ENCODE data around the gene ZNF154. TPM values are rescaled to one million over a fixed set of nuclear protein-coding genes. Genes with fewer than 3 reads are reported as not detected.

ZNF154 gene
- total RNA-seq, 1 experiment from 2014 or later, result 20.0 TPM

DNA sequence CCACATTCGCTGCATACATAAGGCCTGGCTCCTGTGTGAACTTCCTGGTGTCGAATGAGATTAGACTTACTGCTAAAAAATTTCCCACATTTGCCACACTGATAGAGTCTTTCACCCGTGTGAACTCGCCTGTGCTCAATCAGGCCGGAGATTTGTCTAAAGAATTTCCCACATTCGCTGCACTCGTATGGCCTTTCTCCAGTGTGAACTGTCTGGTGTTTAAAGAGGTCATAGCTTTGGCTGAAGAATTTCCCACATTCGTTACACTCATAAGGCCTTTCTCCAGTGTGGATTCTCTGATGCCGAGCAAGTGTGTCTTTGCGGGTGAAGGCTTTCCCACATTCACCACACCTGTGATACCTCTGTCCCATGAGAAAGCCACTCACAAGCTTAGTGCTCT, 11.9 kb upstream of the ZNF154 start (continued):
- TF ChIP-seq, protein P1, sequence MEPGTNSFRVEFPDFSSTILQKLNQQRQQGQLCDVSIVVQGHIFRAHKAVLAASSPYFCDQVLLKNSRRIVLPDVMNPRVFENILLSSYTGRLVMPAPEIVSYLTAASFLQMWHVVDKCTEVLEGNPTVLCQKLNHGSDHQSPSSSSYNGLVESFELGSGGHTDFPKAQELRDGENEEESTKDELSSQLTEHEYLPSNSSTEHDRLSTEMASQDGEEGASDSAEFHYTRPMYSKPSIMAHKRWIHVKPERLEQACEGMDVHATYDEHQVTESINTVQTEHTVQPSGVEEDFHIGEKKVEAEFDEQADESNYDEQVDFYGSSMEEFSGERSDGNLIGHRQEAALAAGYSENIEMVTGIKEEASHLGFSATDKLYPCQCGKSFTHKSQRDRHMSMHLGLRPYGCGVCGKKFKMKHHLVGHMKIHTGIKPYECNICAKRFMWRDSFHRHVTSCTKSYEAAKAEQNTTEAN (CRISPR knock-in tag; IDR thresholded peaks at IDR 0.05), result no peak
- no peak for TF ChIP-seq ZNF121 (CRISPR knock-in tag; IDR thresholded peaks at IDR 0.05)
- TF ChIP-seq, protein P2, sequence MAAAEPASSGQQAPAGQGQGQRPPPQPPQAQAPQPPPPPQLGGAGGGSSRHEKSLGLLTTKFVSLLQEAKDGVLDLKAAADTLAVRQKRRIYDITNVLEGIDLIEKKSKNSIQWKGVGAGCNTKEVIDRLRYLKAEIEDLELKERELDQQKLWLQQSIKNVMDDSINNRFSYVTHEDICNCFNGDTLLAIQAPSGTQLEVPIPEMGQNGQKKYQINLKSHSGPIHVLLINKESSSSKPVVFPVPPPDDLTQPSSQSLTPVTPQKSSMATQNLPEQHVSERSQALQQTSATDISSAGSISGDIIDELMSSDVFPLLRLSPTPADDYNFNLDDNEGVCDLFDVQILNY (CRISPR knock-in tag; IDR thresholded peaks at IDR 0.05), result no peak
- no peak for TF ChIP-seq RELA (CRISPR knock-in tag; IDR thresholded peaks at IDR 0.05; ENCODE audit: borderline replicate concordance)
- TF ChIP-seq, protein P3, sequence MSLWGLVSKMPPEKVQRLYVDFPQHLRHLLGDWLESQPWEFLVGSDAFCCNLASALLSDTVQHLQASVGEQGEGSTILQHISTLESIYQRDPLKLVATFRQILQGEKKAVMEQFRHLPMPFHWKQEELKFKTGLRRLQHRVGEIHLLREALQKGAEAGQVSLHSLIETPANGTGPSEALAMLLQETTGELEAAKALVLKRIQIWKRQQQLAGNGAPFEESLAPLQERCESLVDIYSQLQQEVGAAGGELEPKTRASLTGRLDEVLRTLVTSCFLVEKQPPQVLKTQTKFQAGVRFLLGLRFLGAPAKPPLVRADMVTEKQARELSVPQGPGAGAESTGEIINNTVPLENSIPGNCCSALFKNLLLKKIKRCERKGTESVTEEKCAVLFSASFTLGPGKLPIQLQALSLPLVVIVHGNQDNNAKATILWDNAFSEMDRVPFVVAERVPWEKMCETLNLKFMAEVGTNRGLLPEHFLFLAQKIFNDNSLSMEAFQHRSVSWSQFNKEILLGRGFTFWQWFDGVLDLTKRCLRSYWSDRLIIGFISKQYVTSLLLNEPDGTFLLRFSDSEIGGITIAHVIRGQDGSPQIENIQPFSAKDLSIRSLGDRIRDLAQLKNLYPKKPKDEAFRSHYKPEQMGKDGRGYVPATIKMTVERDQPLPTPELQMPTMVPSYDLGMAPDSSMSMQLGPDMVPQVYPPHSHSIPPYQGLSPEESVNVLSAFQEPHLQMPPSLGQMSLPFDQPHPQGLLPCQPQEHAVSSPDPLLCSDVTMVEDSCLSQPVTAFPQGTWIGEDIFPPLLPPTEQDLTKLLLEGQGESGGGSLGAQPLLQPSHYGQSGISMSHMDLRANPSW (CRISPR knock-in tag; conservative IDR thresholded peaks at IDR 0.05; ENCODE audit: low read depth), result no peak
- TF ChIP-seq, protein P4, sequence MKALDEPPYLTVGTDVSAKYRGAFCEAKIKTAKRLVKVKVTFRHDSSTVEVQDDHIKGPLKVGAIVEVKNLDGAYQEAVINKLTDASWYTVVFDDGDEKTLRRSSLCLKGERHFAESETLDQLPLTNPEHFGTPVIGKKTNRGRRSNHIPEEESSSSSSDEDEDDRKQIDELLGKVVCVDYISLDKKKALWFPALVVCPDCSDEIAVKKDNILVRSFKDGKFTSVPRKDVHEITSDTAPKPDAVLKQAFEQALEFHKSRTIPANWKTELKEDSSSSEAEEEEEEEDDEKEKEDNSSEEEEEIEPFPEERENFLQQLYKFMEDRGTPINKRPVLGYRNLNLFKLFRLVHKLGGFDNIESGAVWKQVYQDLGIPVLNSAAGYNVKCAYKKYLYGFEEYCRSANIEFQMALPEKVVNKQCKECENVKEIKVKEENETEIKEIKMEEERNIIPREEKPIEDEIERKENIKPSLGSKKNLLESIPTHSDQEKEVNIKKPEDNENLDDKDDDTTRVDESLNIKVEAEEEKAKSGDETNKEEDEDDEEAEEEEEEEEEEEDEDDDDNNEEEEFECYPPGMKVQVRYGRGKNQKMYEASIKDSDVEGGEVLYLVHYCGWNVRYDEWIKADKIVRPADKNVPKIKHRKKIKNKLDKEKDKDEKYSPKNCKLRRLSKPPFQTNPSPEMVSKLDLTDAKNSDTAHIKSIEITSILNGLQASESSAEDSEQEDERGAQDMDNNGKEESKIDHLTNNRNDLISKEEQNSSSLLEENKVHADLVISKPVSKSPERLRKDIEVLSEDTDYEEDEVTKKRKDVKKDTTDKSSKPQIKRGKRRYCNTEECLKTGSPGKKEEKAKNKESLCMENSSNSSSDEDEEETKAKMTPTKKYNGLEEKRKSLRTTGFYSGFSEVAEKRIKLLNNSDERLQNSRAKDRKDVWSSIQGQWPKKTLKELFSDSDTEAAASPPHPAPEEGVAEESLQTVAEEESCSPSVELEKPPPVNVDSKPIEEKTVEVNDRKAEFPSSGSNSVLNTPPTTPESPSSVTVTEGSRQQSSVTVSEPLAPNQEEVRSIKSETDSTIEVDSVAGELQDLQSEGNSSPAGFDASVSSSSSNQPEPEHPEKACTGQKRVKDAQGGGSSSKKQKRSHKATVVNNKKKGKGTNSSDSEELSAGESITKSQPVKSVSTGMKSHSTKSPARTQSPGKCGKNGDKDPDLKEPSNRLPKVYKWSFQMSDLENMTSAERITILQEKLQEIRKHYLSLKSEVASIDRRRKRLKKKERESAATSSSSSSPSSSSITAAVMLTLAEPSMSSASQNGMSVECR (CRISPR knock-in tag; IDR thresholded peaks at IDR 0.05; ENCODE audit: borderline replicate concordance), result no peak
- no peak for TF ChIP-seq GRHL2 (CRISPR knock-in tag; IDR thresholded peaks at IDR 0.05; ENCODE audit: insufficient replicate concordance, severe bottlenecking)

- no peak for DNase-seq (ENCODE audit: low spot score)
- Mint-ChIP-seq H3K4me3 (no peak overlapping the region), H3K36me3 (peaks cover 36% of the 10 kb centered on the region), H3K27me3 (ENCODE audit: low read depth) (peaks cover 18% of the 10 kb centered on the region; the same call in 1 of the 2 replicates), H3K9me3 (peaks cover 9% of the 10 kb centered on the region; the same call in 1 of the 2 replicates), H3K4me1 (peaks cover 14% of the 10 kb centered on the region), H3K27ac (peak overlapping the region; percentile 62; the same call in 1 of the 2 replicates)
- CTCF ChIA-PET, result interaction anchor here (1.1 kb wide), 1 partner anchor 38 kb away, joined by 6 read pairs; the partner anchor contains the start of gene ZNF551
- POLR2A ChIA-PET, result no interaction called here
- ATAC-seq, result peak; percentile 67
- TF ChIP-seq, protein P4 (CRISPR knock-in tag; IDR thresholded peaks at IDR 0.05; ENCODE audit: borderline replicate concordance), result no peak
- TF ChIP-seq ZNF121 (CRISPR knock-in tag; IDR thresholded peaks at IDR 0.05), result no peak
- TF ChIP-seq ZNF263 (CRISPR knock-in tag; IDR thresholded peaks at IDR 0.05; ENCODE audit: low read depth), result no peak
- TF ChIP-seq E2F4 (CRISPR knock-in tag; IDR thresholded peaks at IDR 0.05; ENCODE audit: borderline replicate concordance, low read depth), result no peak
- no peak for TF ChIP-seq E2F1 (CRISPR knock-in tag; IDR thresholded peaks at IDR 0.05)
- no peak for TF ChIP-seq ZNF671 (CRISPR knock-in tag; IDR thresholded peaks at IDR 0.05)
- no peak for TF ChIP-seq RORB (CRISPR knock-in tag; IDR thresholded peaks at IDR 0.05)
- no peak for TF ChIP-seq NR3C1 (CRISPR knock-in tag; conservative IDR thresholded peaks at IDR 0.05; ENCODE audit: low read depth)
- TF ChIP-seq NR1H2 (CRISPR knock-in tag; IDR thresholded peaks at IDR 0.05), result no peak
- no peak for TF ChIP-seq ZNF219 (CRISPR knock-in tag; IDR thresholded peaks at IDR 0.05; ENCODE audit: borderline replicate concordance)
- no peak for TF ChIP-seq ESRRA (CRISPR knock-in tag; IDR thresholded peaks at IDR 0.05; ENCODE audit: borderline replicate concordance)
- no peak for TF ChIP-seq FOXK1 (CRISPR knock-in tag; IDR thresholded peaks at IDR 0.05)
- no peak for TF ChIP-seq ZNF423 (CRISPR knock-in tag; IDR thresholded peaks at IDR 0.05)
- no peak for TF ChIP-seq NR2C2 (CRISPR knock-in tag; IDR thresholded peaks at IDR 0.05)
These were observed 11.0 kb upstream of the ZNF154 start for GRCh38 chr19:57719901-57720519.
